CD4-positive, alpha-beta T cell (primary cell): Measurements from ENCODE around the gene IFT57. TPM values are rescaled to one million over a fixed set of nuclear protein-coding genes. Genes with fewer than 3 reads are reported as not detected.

Experiments used
- ATAC-seq: fragments of 200-7000 bp; cut with Tn5 transposase; one replicate; pipeline ENCODE4 v1.10.0; 2022; ENCODE audit warnings: mild to moderate bottlenecking; ENCODE audit not compliant: poor library complexity
- CTCF ChIA-PET: fragments of 350-600 bp; sonication (Branson Sonifier 250); formaldehyde crosslinking; loops from one replicate; lab custom pipeline; 2021; ENCODE audit warnings: antibody characterized with exemption, inconsistent platforms; lab: Charles Lee
- POLR2A ChIA-PET: fragments of 350-600 bp; sonication (Branson Sonifier 250); formaldehyde crosslinking; loops from one replicate; lab custom pipeline; 2021; ENCODE audit warnings: antibody characterized with exemption, inconsistent platforms; lab: Charles Lee
- DNase-seq, 14 experiments: peaks; one replicate each; pipeline ENCODE4 v3.0.0-alpha.2; 2013 to 2020; ENCODE audit warnings: mixed read lengths in 2 of 14
- H3K27ac ChIP-seq, 2 donors: one replicate each; pipeline versions ENCODE4 v1.5.1 to v1.7.0; 2013; ENCODE audit warnings: low read length in 2 of 2, low read depth in 1 of 2, mild to moderate bottlenecking in 1 of 2
- H3K27me3 ChIP-seq, 2 experiments: 1 replicate in 1 of 2; 2 replicates in 1 of 2; pipeline versions ENCODE4 v1.6.1 to v1.7.0; 2013; ENCODE audit warnings: low read length in 2 of 2, control low read depth in 1 of 2, mild to moderate bottlenecking in 1 of 2, moderate library complexity in 1 of 2; ENCODE audit not compliant: insufficient read depth in 2 of 2, control insufficient read depth in 1 of 2
- H3K36me3 ChIP-seq: one replicate; pipeline ENCODE4 v1.6.1; 2013; ENCODE audit warnings: low read length, control low read depth; ENCODE audit not compliant: insufficient read depth
- H3K4me1 ChIP-seq: one replicate; pipeline ENCODE4 v1.6.1; 2013; ENCODE audit warnings: low read length, control low read depth; ENCODE audit not compliant: insufficient read depth
- H3K4me3 ChIP-seq: one replicate; pipeline ENCODE4 v1.5.1; 2013; ENCODE audit warnings: mild to moderate bottlenecking, low read length, moderate library complexity
- H3K9me3 ChIP-seq, 2 experiments: 1 replicate in 1 of 2; 2 replicates in 1 of 2; pipeline versions ENCODE4 v1.6.1 to v1.7.0; 2013; ENCODE audit warnings: low read length in 2 of 2, mild to moderate bottlenecking in 2 of 2, control low read depth in 1 of 2, moderate library complexity in 1 of 2; ENCODE audit not compliant: control insufficient read depth in 1 of 2, insufficient read depth in 1 of 2
- H3K27ac Mint-ChIP-seq: one replicate; pipeline ENCODE4 v1.8.0; 2020; ENCODE audit warnings: mixed read lengths
- H3K27me3 Mint-ChIP-seq: one replicate; pipeline ENCODE4 v1.8.0; 2021; ENCODE audit warnings: mixed read lengths
- H3K36me3 Mint-ChIP-seq: one replicate; pipeline ENCODE4 v1.8.0; 2021; ENCODE audit warnings: low read depth, mixed read lengths
- H3K4me1 Mint-ChIP-seq: one replicate; pipeline ENCODE4 v1.8.0; 2021; ENCODE audit warnings: low read depth, mixed read lengths
- H3K4me3 Mint-ChIP-seq: one replicate; pipeline ENCODE4 v1.8.0; 2020; ENCODE audit warnings: mild to moderate bottlenecking, mixed read lengths
- H3K9me3 Mint-ChIP-seq: one replicate; pipeline ENCODE4 v1.8.0; 2020; ENCODE audit warnings: mixed read lengths
- CTCF ChIP-seq: fragments of 200-600 bp; IDR thresholded peaks from one replicate; pipeline ENCODE4 v1.8.0; 2022; ENCODE audit warnings: antibody characterized with exemption, mild to moderate bottlenecking
- intact Hi-C, 2 experiments: fragments of 100-400 bp; cut with DNase I in 1 of 2; cut with micrococcal nuclease in 1 of 2; formaldehyde crosslinking; loops; one replicate each; pipeline versions ENCODE4 v1.15.1 to v1.9.0; 2023 to 2025; cut with DNase I, micrococcal nuclease
- total RNA-seq, 174 experiments: library from RNA in 2 of 174; stranded (reverse) in 2 of 174; gene quantifications; one replicate each; pipeline ENCODE4 v1.2.3 and lab custom pipeline; 2021 to 2026

The IFT57 gene
- total RNA-seq, 2 experiments from 2014 or later: 56.6 to 58.6 TPM

GRCh38 chr3:108255131-108255530 lies 32.9 kb upstream of the IFT57 start:
- POLR2A ChIA-PET: no interaction called here
- no peak overlapping the region for H3K4me3 Mint-ChIP-seq
- no peaks in the 10 kb centered on the region for H3K27me3 ChIP-seq
- H3K36me3 ChIP-seq: no peaks in the 10 kb centered on the region
- H3K4me3 ChIP-seq: no peak overlapping the region
- no peak for DNase-seq
- no peak overlapping the region for H3K27ac ChIP-seq
- no peak for ATAC-seq
- H3K4me1 Mint-ChIP-seq: no peaks in the 10 kb centered on the region
- no peaks in the 10 kb centered on the region for H3K9me3 Mint-ChIP-seq
- TF ChIP-seq CTCF: no peak
- no peaks in the 10 kb centered on the region for H3K4me1 ChIP-seq
- H3K9me3 ChIP-seq: no peaks in the 10 kb centered on the region
- intact Hi-C loops: no loop called here
- no peak overlapping the region for H3K27ac Mint-ChIP-seq
- CTCF ChIA-PET: no interaction called here
- peaks cover 3% of the 10 kb centered on the region for H3K27me3 Mint-ChIP-seq
- no peaks in the 10 kb centered on the region for H3K36me3 Mint-ChIP-seq

GRCh38 chr3:108251844-108252243 lies 29.6 kb upstream of the IFT57 start:
- ChIA-PET POLR2A (no interaction called here), CTCF (no interaction called here)
- H3K4me1 Mint-ChIP-seq: no peaks in the 10 kb centered on the region
- H3K4me3 ChIP-seq: no peak overlapping the region
- H3K9me3 Mint-ChIP-seq: no peaks in the 10 kb centered on the region
- no peaks in the 10 kb centered on the region for H3K9me3 ChIP-seq
- H3K27me3 ChIP-seq: no peaks in the 10 kb centered on the region
- no peaks in the 10 kb centered on the region for H3K4me1 ChIP-seq
- DNase-seq: no peak
- ATAC-seq: no peak
- H3K27ac ChIP-seq: no peak overlapping the region
- H3K27me3 Mint-ChIP-seq: peaks cover 3% of the 10 kb centered on the region
- intact Hi-C loops: no loop called here
- no peaks in the 10 kb centered on the region for H3K36me3 Mint-ChIP-seq
- no peak overlapping the region for H3K27ac Mint-ChIP-seq
- H3K36me3 ChIP-seq: no peaks in the 10 kb centered on the region
- no peak overlapping the region for H3K4me3 Mint-ChIP-seq
- no peak for TF ChIP-seq CTCF

- no peak for TF ChIP-seq CTCF
- CTCF ChIA-PET: no interaction called here
Observed at GRCh38 chr3:108251265-108251664, 29.0 kb upstream of the IFT57 start.

More at GRCh38 chr3:108251265-108251664, 29.0 kb upstream of the IFT57 start:
- no peaks in the 10 kb centered on the region for H3K27me3 ChIP-seq
- Mint-ChIP-seq H3K36me3 (no peaks in the 10 kb centered on the region), H3K27me3 (peaks cover 3% of the 10 kb centered on the region), H3K9me3 (no peaks in the 10 kb centered on the region), H3K4me3 (no peak overlapping the region), H3K4me1 (no peaks in the 10 kb centered on the region), H3K27ac (no peak overlapping the region)
- H3K36me3 ChIP-seq: no peaks in the 10 kb centered on the region
- H3K27ac ChIP-seq: no peak overlapping the region
- DNase-seq (no peak), ATAC-seq (no peak)
- no peaks in the 10 kb centered on the region for H3K9me3 ChIP-seq
- H3K4me1 ChIP-seq: no peaks in the 10 kb centered on the region
- POLR2A ChIA-PET: no interaction called here
- intact Hi-C loops: no loop called here
- H3K4me3 ChIP-seq: no peak overlapping the region
